Upper lobe of right lung (tissue), 1 donor: Measurements from ENCODE around the gene CD300E. TPM values are rescaled to one million over a fixed set of nuclear protein-coding genes. Genes with fewer than 3 reads are reported as not detected.

Experiments
- ATAC-seq: fragments of 200-7000 bp; cut with Tn5 transposase; one replicate; pipeline ENCODE4 v1.9.1; 2020; ENCODE audit warnings: mild to moderate bottlenecking, moderate library complexity
- DNase-seq: peaks from one replicate; pipeline ENCODE4 v3.0.0-alpha.2; 2020
- H3K27ac ChIP-seq: fragments of 200-600 bp; one replicate; pipeline ENCODE4 v1.8.0; 2022
- H3K27me3 ChIP-seq: fragments of 200-600 bp; one replicate; pipeline ENCODE4 v1.8.0; 2022; ENCODE audit warnings: mild to moderate bottlenecking
- H3K36me3 ChIP-seq: fragments of 200-600 bp; one replicate; pipeline ENCODE4 v1.8.0; 2022
- H3K4me1 ChIP-seq: fragments of 200-600 bp; one replicate; pipeline ENCODE4 v1.8.0; 2022
- H3K4me3 ChIP-seq: fragments of 200-600 bp; one replicate; pipeline ENCODE4 v1.8.0; 2022; ENCODE audit warnings: mild to moderate bottlenecking
- H3K9me3 ChIP-seq: fragments of 200-600 bp; one replicate; pipeline ENCODE4 v1.8.0; 2022
- CTCF ChIP-seq: fragments of 200-600 bp; IDR thresholded peaks from one replicate; pipeline ENCODE4 v1.8.0; 2022; ENCODE audit warnings: antibody characterized with exemption
- intact Hi-C: fragments of 100-400 bp; cut with DNase I; formaldehyde crosslinking; loops from one replicate; pipeline ENCODE4 v1.11.0; 2022
- total RNA-seq: library from RNA; stranded (reverse); fragmentation: NEBNext Ultra II Directional; extraction: Animal tissue kit (Norgen Biotek cat#: 25700); gene quantifications from one replicate; pipeline ENCODE4 v1.2.1, GENCODE V29; 2021
- donor health status: DM: no; HTN: yes; CAD: no; lungs with severe emphysema.

Gene CD300E
- total RNA-seq, 1 donor from 2014 or later, result 6.5 TPM

- DNase-seq (no peak), ATAC-seq (no peak)
- no peak for TF ChIP-seq CTCF
- Histone ChIP-seq H3K27ac (no peak overlapping the region), H3K36me3 (no peaks in the 10 kb centered on the region), H3K4me1 (no peaks in the 10 kb centered on the region), H3K4me3 (no peak overlapping the region), H3K27me3 (peaks cover 5% of the 10 kb centered on the region), H3K9me3 (no peaks in the 10 kb centered on the region)
- intact Hi-C loops, result no loop called here
Observed at GRCh38 chr17:74624131-74624530, 593 bp upstream of the CD300E start.

- DNase-seq, result no peak
- ATAC-seq, result no peak
- no peaks in the 10 kb centered on the region for H3K4me1 ChIP-seq
- no peak for TF ChIP-seq CTCF
- H3K36me3 ChIP-seq, result no peaks in the 10 kb centered on the region
- peaks cover 17% of the 10 kb centered on the region for H3K27me3 ChIP-seq
- no peak overlapping the region for H3K4me3 ChIP-seq
- no peak overlapping the region for H3K27ac ChIP-seq
- H3K9me3 ChIP-seq, result no peaks in the 10 kb centered on the region
- intact Hi-C loops, result no loop called here
Observed at GRCh38 chr17:74619077-74619673, 4.4 kb downstream of the CD300E start.

- Histone ChIP-seq H3K27me3 (peaks cover 18% of the 10 kb centered on the region), H3K36me3 (no peaks in the 10 kb centered on the region), H3K27ac (no peak overlapping the region), H3K4me3 (no peak overlapping the region), H3K4me1 (no peaks in the 10 kb centered on the region), H3K9me3 (no peaks in the 10 kb centered on the region)
- ATAC-seq, result no peak
- DNase-seq, result no peak
- TF ChIP-seq CTCF, result no peak
- intact Hi-C loops, result no loop called here
Observed at GRCh38 chr17:74618451-74618850, 5.1 kb downstream of the CD300E start.

- no peak overlapping the region for H3K4me3 ChIP-seq
- H3K27me3 ChIP-seq, result peaks cover 18% of the 10 kb centered on the region
- intact Hi-C loops, result no loop called here
- H3K9me3 ChIP-seq, result no peaks in the 10 kb centered on the region
- TF ChIP-seq CTCF, result no peak
- H3K4me1 ChIP-seq, result no peaks in the 10 kb centered on the region
- no peak for DNase-seq
- H3K36me3 ChIP-seq, result no peaks in the 10 kb centered on the region
- no peak for ATAC-seq
- H3K27ac ChIP-seq, result no peak overlapping the region
Observed at GRCh38 chr17:74616696-74617095, 6.8 kb downstream of the CD300E start.

GRCh38 chr17:74612046-74612445 is 11.5 kb downstream of the CD300E start:
- Histone ChIP-seq H3K9me3 (no peaks in the 10 kb centered on the region), H3K27me3 (peaks cover 18% of the 10 kb centered on the region), H3K4me1 (no peaks in the 10 kb centered on the region), H3K4me3 (no peak overlapping the region), H3K27ac (no peak overlapping the region), H3K36me3 (no peaks in the 10 kb centered on the region)
- intact Hi-C loops, result no loop called here
- ATAC-seq (no peak), DNase-seq (no peak)
- TF ChIP-seq CTCF, result no peak

GRCh38 chr17:74610108-74610507 is 13.4 kb downstream of the CD300E start:
- no peak overlapping the region for H3K27ac ChIP-seq
- H3K36me3 ChIP-seq, result no peaks in the 10 kb centered on the region
- intact Hi-C loops, result no loop called here
- no peaks in the 10 kb centered on the region for H3K4me1 ChIP-seq
- DNase-seq, result no peak
- peaks cover 10% of the 10 kb centered on the region for H3K27me3 ChIP-seq
- TF ChIP-seq CTCF, result no peak
- H3K9me3 ChIP-seq, result no peaks in the 10 kb centered on the region
- ATAC-seq, result no peak
- H3K4me3 ChIP-seq, result no peak overlapping the region
